LNCAP (cell line): ENCODE data around the gene LGR6.

Experiments
- TF ChIP-seq, protein P1 (sequence below): fragments of 450-650 bp; IDR thresholded peaks from 2 replicates; pipeline ENCODE4 v1.5.1; 2017; ENCODE audit warnings: mild to moderate bottlenecking

The LGR6 gene

DNA sequence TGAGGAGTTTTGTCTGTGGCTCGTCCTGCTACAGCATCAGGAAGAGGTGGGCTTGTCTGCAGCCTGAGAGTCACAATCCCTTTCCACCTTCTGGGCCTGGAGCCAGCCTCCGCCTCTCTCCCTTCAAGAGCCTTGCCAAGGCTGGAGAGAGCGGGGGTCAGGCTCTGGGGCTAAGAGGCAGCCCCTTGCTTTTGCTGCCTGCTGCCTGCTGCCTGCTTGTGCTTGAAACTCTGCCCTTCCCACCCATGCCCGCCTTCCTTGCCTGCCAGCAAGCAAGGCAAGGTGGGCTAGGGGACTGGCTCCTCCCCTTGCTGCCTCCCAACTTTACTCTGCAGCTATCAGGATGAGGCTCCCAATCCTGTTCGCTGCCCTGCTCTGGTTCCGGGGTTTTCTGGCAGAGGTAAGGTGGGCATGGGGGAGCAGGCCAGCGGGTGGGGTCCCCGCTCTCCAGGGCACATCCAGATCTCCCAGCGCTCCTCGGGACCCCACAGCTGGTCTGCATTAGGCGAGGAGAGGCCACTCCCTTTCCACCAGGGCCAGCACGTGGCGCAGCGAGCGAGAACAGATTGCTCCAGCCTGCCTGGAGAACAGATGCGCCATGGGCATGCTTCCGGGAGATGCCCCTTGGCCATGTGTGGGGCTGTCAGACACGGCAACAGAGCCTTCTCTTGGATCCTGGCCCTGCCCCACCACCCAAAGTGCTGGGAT is 25.7 kb upstream of the LGR6 start:
- TF ChIP-seq, protein P1, sequence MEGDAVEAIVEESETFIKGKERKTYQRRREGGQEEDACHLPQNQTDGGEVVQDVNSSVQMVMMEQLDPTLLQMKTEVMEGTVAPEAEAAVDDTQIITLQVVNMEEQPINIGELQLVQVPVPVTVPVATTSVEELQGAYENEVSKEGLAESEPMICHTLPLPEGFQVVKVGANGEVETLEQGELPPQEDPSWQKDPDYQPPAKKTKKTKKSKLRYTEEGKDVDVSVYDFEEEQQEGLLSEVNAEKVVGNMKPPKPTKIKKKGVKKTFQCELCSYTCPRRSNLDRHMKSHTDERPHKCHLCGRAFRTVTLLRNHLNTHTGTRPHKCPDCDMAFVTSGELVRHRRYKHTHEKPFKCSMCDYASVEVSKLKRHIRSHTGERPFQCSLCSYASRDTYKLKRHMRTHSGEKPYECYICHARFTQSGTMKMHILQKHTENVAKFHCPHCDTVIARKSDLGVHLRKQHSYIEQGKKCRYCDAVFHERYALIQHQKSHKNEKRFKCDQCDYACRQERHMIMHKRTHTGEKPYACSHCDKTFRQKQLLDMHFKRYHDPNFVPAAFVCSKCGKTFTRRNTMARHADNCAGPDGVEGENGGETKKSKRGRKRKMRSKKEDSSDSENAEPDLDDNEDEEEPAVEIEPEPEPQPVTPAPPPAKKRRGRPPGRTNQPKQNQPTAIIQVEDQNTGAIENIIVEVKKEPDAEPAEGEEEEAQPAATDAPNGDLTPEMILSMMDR: no peak

DNA sequence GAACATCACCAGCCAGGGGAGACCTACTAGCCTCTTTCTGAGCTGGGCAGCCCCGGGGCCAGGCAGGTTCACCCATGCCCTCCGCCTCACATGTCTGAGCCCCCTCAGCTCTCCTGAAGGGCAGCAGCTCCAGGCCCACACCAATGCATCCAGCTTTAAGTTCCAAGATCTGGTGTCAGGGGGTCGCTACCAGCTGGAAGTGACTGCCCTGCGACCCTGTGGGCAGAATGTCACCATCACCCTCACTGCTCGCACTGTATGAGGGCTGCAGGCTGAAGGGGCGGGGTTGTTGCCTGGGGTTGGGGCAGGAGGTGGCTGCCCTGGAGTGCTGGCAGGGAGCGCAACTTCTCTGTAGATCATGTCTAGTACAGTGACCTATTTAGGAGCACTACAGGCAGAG is 24.7 kb upstream of the LGR6 start:
- TF ChIP-seq, protein P1: no peak

DNA sequence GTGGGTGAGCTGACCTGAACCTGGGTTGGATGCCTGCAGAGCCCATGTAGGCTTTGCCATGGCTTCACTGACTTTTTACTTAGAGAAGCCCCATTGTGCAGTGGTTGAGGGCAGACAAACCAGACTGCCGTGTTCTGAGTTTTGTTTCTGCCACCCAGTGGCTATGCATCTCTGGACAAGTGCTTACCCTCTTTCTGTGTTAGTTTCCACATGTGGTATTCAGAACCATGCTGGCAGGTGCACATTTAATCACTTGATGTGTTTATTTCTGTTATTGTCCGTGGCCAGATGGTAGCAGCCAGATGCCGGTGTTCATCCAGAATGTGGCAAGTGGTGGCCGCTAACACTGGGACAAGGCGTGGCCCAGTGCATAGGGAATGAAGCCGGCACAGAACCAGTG is 22.9 kb upstream of the LGR6 start:
- TF ChIP-seq, protein P1: no peak

DNA sequence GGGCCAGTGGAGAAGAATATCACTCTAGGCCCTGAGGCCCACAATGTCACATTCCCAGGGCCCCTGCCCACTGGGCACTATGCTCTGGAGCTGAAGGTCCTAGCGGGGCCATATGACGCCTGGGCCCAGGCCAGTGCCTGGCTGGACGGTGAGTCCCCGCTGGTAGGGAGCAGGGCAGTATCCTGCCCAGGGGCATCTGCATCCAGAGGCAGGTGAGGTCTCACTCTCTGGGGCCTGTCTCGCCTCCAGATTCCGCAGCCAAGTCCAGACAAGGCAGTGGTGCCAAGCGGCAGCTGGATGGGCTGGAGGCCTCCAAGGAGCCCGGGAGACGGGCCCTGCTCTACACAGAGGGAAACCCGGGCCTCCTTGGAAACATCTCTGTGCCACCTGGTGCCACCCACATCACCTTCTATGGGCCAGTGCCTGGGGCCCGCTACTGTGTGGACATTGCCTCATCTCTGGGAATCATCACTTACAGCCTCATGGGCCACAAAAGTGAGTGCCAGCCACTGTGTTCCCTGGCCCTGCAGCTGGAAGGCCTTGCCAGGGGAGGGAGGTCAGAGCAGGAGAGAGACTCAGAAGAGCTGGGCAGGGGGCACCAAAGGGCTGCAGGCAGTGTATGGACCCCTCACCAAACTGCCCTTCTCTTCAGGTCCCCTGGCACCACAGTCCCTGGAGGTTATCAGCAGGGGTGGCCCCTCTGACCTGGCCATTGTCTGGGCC is 22.1 kb upstream of the LGR6 start:
- TF ChIP-seq, protein P1: no peak

DNA sequence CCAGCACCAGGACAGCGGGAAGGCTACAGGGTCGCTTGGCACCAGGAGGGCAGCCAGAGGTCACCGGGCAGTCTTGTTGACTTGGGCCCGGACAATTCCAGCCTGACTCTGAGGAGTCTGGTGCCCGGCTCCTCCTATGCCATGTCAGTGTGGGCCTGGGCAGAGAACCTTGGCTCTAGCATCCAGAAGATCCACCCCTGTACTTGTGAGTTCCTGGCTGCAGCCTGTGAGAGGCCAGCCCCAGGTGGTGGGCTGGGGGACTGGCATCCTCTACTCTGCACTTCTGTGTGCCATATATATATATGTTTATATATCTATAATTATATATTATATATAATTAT is 21.6 kb upstream of the LGR6 start:
- TF ChIP-seq, protein P1: no peak

DNA sequence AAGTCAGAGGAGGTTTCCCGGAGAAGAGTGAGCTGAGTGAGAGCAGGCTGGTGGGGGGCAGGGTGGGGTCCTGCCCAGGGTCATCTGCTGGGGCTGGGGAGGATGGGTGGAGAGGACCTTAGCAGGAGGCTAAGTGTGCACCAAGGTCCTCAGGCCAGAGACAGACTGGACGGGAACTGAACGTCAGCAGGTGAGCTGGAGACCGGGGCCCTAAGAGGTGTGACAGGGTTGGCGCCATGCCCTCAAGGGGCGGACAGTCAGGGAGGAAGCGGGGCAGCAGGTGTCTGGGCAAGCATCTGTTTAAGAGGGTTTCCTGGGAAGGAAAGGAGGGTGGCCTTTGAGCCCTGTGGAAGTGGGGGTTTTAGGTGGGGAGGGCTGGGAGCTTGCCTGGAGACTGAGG is 19.6 kb upstream of the LGR6 start:
- TF ChIP-seq, protein P1: no peak

DNA sequence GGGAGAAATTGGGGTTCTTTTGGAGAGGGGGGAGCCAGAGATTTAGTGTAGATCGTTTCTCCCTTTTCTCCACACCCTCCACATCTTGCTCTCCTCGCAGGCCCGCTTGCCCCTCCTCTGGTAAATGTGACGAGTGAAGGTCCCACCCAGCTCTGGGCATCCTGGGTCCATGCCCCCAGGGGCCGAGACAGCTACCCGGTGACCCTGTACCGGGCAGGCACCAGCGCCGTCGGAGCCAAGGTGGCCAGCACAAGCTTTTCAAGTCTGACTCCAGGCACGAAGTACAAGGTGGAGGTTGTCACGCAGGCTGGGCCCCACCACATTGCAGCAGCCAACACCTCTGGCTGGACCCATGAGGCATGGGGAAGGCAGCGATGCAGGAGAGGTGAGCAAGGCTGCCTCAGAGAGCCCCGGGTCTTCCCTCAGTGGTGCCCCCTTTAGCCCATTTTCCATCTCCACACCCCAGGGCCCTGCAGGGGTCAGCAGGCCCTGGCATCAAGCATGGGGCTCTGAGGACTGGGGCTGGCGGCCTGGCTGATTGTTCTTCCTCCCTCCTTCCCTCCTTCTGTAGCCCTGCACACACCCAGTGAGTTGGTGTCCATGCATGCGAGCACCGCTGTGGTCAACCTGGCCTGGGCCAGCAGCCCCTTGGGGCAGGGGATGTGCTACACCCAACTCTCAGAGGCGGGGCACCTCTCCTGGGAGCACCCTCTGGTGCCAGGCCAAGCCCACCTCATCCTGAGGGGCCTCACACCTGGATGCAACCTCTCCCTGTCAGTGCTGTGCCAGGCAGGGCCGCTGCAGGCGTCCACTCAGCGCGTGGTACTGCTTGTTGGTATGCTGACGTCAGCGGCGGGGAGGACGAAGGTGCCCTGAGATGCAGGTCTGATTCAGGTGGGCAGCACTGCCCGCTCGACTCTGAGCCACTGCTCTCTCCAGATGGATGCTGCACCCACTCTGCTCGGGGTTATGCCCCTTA is 16.4 kb upstream of the LGR6 start:
- TF ChIP-seq, protein P1: no peak
